ENCODE data around the gene EPHA3.

Gene EPHA3

DNA sequence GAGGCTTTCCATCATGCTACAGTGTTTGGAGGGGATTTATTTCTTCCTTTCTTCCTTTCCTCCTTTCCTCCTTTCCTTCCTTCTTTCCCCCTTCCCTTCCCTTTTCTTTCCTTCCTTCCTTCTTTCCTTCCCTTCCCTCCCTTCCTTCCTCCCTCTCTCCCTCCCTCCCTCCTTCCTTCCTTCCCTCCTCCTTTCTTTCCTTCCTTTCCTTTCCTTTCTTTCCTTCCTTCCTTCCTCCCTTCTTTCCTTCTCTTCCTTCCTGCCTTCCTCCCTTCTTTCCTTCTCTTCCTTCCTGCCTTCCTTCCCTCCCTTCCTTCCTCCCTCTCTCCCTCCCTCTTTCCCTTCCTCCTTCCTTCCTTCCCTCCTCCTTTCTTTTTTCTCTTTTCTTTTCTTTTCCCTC, 127.2 kb downstream of the EPHA3 start:
- no peak for DNase-seq

DNA sequence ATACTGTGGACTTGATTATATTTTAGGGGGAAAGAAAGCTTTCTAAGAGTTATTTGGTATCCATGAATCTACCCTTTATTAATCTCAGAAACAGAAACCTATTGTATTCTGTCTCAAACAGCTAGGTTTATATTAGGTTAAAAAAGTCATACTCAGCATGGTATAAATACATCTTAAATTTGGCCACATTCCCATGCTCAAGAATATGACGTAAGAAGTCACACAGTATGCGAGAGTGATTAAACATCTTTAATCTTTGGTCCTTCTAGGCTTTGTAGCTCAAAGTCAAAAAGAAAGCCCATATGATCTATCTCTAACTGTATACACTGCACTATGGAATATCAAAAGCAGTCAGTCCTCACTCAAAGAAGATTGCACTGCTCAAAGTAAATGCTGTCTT, 131.4 kb downstream of the EPHA3 start:
- DNase-seq = no peak

DNA sequence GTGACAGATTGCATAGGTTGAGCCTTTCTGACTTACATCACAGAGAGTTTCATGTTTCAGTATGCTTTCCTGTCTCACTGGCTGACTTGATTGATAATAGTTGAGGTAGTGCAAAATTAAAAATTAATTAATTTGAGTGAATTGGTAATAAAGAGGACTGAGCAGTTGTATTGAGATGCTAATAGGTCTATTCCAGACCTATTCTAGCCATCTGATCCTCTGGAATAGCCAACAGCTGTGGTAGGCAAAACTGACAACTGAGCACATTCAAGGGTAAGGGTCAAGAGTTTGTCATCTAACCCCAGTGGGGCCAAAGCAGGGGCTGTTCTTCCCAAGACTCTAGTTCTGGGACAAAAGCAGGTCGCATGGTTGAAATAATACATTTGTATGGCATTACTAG, 132.4 kb downstream of the EPHA3 start:
- no peak for DNase-seq

DNA sequence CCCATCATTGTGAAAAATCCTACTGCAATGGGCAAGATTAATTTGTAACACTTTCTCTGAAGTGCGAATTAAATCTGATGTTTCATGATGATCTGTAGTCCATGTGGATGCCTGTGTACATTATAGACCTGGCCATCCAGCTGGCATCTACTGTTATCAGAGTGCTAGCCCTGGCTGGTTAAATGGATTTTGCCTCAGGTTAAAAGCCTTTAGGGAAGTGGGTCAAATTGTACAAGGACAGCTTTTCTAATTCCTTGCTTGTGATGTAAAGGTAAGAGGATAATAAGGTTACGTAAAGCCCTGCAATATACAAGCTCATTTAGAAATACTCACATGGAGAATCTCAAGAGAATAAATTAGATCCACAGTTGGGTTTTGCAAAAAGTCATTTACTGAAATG, 138.2 kb downstream of the EPHA3 start:
- DNase-seq = no peak

DNA sequence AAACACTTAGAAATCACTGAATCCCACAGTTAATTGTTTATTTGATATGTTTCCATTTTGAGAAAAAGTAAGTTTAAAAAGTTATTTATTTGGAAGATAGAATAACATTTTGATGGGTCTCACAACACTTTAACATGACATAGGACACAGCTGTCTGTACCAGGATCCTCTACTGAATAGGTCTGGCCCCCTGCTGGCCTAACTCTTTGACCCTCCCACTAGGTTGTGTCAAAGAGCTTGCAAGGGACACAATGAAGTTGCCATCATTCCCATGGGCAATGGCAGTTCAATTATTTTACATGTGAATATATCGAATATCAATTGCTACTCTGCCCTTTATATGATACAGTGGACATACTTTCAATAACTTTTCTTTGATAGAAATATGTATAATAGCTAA, 138.9 kb downstream of the EPHA3 start:
- no peak for DNase-seq

DNA sequence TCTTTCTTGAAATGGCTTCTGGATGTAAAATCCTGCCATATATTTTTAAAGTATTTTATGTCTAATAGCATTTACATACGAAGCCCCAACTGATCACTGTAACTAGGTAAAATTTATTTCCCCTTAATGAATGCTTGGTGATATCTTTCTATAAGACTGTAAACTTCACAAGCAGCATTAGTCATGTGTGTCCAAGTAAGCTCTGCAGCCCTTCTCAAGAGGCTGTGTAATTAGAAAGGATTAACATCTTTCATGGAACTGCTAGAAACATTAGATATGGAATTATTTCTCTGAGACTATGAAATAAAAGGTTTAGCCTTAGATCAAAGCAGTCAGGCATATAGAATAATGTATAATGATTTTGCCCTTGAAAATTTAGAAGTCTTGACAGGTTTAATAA, 143.3 kb downstream of the EPHA3 start:
- DNase-seq = no peak

DNA sequence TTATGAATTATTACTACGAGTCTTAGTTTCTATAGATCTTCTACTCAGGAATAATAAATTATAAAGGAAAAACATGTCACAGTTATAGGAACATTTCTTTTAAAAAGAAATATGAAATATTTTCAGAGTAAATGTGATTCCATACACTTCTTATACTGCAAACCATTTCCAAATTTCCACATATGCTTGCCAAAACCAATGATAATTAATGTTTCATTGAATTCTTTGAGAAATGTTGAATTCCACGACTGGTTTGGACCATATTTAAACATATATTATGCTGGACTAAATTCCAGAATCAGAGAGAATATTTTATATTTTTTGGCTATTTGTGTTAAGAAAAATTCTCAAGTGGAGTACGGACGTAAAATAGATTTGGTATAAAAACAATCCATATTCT, 144.6 kb downstream of the EPHA3 start:
- DNase-seq = no peak

DNA sequence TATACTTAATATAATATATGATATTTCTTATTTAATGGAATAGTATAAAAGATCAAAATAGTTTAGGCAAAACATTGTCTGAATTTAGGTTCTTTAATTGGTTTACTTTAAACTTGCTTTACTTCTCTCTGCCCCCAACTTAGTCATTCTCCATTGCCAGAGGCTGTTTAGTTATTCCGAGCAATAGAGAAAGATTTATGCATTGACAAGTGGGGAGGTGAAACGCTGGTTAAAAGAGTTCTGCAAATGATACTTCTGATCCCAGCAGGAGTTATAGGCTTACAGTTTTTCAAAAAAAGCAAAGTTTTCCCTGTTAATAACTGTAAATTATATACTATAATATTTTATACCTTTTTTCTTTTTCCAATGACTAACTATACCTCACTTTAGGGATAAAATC, 145.4 kb downstream of the EPHA3 start:
- no peak for DNase-seq

DNA sequence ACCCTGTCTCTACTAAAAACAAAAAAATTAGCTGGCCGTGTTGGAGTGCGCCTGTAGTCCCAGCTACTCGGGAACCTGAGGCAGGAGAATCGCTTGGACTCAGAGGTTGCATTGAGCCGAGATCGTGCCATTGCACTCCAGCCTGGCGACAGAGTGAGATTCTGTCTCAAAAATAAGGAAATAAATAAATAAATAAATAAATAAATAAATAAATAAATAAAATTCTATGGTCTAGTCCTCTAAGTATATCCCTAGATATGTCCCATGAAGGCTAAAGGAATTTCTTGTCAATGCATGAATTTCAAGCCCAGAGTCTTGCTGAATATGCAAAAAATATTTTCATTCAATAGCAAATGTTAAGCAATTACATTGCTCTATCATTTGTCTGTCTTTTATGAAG, 149.0 kb downstream of the EPHA3 start:
- DNase-seq = no peak

DNA sequence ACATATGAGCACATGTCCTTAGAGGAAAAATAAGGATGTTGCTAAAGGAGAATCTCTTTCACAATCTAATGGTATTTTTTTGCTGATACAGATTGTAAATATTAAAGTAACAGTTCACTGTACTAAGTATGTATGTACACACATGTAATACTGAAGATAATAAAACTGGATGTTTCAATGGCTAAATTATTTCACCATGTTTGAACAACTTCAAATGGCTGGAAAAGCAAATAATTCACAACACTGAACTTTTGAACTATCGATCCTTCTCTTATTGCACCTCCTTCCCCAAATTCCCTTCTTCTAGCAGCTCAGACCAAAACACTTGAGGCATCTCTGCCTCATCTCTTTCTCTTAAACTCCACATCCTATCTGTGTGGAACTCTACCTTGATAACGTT, 149.5 kb downstream of the EPHA3 start:
- no peak for DNase-seq

DNA sequence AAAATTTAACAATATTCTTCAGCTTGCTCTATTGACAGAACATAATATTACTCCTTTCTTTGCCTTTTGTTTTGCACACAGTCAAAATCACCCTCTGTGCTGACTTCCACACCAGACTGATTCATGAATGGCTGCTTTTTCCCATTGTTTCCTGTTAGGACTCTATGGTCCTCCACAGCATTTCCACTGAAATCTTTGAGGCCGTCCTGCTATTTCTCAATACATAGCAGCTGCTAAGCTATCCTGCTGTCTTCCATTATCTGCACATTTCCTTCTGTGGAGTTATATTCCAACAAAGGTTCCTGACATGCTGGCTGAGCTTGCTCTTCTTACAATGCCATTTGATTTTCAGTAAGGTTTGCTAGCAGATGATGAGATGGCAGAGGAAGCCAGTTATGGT, 153.3 kb downstream of the EPHA3 start:
- DNase-seq = no peak

DNA sequence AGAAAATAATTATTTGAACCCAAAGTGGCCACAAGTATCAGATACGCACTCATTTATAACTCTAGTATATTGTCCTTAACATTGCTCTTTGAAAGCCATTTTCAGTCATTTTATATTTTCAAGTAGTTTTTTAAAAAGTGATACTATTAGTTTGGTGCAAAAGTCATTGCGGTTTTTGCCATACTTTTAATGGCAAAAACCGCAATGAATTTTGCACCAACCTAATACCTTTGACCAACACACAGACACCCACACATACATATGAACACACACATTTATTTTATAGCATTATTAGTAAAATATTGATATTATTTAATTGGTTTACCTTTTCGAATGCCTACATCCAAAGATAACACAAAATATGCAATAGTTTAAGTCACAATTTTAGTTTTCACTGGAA, 154.3 kb downstream of the EPHA3 start:
- no peak for DNase-seq

DNA sequence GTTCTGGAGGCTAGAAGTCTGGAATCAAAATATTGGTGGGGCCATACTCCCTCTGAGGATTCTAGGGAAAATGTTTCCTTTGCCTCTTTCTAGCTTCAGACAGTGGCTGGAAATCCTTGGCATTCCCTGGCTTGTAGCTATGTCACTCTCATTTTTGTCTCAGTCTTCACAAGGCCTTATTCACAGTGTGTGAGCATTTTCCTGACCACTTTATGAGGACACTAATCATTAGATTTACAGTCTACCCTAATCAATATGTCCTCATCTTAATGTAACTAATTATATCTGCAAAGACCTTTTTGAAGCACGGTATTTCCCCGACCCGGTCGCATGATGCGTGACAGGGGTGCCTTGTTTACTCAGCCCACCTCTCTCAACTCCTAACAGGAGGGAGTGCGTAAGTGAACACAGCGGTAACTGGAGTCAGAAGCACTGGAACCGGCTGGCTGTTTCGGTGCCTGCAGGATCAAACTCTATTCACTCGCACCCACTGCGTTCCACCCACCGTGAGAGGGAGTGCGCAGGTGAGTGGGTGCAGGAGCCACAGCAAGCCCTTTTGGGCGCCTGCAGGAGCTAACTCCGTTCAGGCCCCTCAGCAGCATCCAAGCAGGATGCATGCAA, 155.0 kb downstream of the EPHA3 start:
- DNase-seq = no peak

DNA sequence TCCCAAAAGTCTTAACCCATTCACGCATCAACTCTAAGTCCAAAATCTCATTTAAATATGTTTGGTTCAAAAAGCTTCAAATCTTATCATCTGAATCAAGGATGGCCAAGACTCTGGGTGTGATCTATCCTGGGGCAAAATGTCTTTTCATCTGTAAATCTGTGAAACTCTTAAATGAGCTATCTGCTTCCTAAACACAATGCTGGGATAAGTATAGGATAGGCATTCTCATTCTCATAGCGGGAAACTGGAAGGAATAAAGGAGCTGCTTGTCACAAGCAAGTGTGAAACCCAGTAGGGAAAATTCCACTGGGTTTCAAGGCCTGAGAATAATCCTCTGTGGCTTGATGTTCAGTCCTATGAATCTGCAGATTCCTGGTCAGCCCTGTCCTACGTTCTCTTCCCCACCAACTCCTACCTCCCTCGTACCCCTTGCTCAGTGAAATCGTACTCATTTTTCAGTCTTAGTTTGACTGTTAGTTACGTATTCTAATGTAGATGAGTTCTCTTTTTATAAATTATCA, 156.7 kb downstream of the EPHA3 start:
- DNase-seq = no peak

DNA sequence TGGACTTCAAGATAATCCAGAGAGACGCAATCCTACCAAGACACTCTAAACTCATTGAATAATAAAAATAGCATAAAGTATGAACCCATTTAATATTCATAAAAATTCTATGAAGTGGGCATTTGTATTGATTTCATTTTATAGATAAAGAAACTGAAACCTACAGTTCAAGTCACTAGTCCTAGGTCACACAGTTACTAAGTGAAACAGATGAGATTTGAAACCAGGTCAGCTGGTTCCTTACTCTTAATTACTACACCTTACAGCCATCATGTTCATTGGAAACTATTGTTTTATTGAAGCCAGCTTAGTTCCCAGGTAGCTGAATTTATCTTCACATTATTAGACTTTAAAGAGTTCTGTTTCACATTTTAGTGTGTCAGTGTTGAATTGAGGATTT, 158.7 kb downstream of the EPHA3 start:
- no peak for DNase-seq

DNA sequence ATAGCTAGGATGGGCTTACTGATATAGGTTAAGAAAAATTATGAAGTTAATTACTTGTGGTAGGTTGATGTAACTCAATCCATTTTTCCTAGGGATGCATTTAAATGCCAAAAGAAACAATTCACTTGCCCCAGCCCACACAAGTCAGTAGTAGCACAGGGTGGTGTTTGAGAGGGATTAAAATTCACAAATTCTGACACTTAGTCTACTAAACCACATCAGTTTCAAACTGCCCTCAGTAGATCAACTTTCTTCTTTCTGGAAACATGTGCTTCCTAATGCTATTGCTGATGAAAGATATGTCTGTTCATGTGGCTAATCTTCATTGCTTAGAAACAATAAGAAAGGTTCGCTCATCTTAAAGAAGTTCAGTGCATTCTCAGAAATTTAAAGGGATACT, 160.6 kb downstream of the EPHA3 start:
- DNase-seq = no peak

DNA sequence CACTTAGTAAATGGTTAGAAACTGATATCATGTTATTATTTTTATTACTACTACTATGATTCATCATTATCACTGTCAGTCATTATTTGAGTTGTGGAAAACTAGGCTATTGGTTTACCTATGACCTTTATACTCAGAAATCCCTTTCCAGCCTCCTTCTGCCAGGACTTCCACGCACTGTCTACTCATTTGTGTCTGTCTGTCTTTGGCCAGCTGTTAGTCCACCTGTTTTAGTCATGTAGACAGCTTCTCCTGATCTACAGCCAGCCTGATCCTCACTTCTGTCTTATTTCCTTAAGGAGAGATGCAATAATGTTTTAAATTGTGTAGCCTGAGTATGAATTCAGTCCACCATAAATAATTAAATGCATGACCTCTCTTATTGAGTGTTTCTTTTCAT, 162.8 kb downstream of the EPHA3 start:
- DNase-seq = no peak

DNA sequence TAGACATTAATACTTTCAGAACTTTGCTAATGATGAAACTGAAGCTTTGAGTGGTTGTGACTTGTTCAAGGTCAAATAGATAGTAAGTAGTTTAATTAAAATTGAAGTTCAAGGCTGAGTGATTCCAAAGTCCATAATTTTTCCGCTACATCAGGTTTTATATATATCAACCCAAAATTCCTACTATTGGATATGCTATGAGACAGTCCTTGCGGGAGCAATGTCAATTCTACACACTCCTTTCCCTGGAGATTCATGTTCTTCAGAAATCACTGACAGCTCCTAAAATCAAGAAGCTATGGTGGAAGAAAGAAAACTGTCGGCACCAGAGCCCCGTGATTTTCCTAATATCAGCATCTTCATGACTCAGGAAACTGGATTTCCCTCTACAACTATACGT, 167.6 kb downstream of the EPHA3 start:
- no peak for DNase-seq

DNA sequence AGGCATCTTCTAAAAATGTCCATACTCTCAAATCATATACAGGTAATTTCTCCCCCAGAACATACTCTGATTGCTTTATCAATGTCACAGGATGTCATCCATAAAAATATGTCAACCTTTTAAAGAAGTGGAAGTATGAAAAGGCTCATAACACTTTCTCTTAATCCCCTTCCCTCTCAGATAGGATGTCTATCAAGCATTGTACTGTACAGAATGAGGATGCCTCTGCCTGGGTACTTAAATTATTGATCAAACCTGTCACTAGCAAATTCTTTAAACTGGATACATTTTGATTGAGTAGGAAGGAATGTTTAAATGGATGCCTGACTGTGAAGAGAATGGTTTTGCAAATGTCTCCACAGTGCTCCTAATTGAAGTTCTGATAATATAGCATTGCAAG, 168.7 kb downstream of the EPHA3 start:
- no peak for DNase-seq

DNA sequence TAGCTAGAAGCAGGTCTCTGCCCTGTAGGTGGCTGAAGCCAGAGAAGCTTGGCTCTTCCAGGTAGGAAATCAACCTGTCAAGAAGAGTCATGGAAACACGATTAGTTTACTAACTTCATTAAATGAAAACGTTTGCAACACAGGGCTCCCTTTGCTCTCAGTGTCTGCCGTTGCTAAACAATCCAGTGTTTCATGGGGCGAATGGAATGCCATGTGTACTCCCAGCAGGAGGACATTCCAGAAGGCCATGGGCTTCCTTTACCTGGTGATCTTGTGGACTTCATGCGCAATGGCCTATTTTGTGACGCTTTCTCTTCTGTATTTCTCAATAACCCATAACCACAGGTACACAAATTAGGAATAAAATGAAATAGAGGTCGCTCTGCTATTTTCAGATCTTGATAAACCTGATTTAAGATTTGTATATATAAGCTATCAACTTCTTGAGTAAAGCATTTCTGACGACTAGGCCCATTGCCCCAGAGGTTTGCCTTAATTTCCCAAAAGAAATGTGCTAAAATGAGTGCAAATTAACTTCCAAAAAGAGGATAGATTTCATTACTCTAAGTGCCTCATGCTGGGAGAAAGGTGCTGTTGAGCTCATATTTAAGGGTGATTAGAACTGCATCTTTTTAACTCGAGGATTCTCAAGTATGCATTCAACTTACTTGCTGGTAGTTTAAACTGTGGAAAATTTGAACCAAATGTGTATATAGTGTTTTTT, 171.0 kb downstream of the EPHA3 start:
- no peak for DNase-seq

DNA sequence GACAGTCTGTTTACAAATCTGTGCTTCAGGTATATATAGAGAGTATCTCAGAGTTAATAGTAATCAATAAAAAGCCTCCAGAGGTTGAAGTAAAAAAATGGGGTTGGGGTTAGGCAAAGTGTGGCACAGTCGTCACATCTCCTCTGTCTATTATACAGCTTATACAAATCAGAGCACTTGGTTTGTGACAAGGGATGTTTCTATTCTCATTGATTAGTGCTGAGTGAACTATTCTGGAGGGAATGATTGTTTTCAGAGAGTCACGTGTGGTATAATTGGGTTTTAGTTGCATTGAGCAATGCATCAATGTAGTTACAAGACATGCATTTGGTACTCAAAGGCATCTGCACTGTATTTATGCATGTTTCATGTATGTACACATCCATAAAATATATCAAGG, 172.9 kb downstream of the EPHA3 start:
- DNase-seq = no peak

DNA sequence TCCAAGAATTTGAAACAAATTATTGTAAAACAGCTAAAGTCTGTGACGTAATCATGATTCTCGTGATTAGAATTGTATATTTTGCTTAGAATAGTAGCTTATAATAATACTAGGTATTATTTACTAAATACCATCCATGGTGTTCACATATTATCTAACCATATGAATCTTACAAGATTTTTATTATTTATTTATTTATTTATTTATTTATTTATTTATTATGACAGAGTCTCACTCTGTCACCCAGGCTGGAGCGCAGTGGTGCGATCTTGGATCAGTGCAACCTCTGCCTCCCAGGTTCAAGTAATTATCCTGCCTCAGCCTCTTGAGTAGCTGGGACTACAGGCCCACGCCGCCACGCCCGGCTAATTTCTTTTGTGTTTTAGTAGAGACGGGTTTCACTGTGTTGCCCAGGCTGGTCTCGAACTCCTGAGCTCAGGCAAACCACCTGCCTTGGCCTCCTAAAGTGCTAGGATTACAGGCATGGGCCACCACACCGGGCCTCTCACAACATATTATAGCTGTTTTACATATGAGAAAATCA, 173.5 kb downstream of the EPHA3 start:
- DNase-seq = no peak

DNA sequence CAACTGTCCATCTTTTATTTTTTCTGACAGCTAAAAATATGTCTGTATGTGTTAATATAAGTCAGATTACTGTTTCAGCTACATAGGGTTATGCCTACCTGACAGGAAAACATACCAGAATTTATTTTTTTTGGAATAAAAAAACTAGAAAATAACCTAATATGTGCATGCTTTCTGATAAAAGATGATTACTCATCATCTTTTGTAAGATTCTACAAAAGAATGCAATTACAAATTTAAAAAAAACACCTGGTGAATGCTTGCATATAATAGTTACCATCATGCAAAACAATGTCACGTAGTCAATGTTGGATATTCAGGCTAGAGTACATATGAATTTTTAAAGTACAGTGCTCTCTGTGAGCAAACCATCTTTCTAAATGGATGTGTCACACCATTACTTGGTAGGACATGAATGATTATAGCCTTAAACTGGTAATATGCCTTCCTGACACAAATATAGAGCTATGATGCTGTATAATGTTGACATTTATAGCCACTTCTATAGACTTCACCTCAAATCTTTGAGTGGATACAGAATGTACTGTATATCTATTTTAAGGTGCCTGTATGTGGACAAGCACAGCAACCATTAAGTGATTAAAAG, 180.6 kb downstream of the EPHA3 start:
- DNase-seq = no peak

DNA sequence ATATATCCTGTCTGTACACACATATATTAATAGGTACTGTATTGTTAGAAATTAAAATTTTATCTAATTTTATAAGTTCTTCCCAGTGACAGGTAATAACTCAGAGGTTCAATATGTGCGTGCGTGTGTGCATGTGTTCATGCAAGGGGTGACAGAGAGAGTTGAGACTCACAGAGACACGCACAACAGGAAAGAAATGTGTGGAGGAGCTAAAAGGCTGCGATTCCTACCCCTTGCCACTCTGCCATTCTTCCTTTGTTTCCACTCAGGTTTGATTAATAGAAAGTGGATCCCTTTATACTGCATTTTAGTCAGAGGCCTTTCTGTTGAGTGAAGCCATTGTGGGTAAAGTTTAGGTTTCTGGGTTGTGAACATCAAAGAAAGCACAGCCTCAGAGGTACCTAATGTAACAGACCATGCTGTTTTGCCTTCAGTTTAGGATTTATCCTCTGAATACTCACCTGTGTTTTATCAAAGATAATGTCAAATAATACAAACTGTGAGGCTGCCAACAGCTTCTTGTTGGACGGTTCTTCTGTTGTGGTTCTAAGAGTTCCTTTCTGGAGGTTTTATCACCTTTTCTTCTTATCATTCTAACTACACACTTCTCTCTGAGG, 182.3 kb downstream of the EPHA3 start:
- no peak for DNase-seq

All from inflammatory macrophage treated with lipopolysaccharide for 1 hour (primary cell).